DMS 273 treated with DMSO at 0.1 percent for 48 hours (cell line): Measurements from ENCODE around the gene OR8J3.
"Not testable (repeated sequence)": the region's sequence is repeated elsewhere in the genome, so short reads cannot be mapped to it uniquely, and the experiment has no call there.

Experiments
- DNase-seq: peaks from one replicate; lab custom pipeline; 2025; lab: John Stamatoyannopoulos, UW

The OR8J3 gene, protein sequence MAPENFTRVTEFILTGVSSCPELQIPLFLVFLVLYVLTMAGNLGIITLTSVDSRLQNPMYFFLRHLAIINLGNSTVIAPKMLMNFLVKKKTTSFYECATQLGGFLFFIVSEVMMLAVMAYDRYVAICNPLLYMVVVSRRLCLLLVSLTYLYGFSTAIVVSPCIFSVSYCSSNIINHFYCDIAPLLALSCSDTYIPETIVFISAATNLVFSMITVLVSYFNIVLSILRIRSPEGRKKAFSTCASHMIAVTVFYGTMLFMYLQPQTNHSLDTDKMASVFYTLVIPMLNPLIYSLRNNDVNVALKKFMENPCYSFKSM

DNA sequence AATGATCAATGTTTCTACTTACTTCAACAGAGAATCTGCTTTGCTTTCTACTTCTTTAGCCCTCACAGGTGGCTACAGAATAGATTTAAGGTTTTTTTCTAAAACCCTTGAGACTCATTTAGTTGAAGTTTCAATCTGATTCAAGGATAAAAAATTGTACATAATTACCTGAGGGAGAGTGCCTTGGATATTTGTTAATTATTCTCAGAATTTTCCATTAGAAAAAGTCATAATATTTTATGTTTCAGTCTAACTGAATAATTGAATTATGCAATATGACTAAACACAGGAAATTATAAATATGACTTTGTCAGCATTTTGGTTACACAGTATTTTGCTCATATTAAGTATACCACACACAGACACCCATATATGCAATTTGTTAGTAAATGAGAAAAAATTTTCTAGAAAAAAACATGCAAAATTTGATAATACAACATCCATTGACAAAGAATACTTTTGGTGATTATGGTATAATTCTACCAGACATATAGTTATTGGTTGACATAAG lies at the start of gene OR8J3:
TSS of gene OR8J3 (minus strand) at position 51 of the 511 bp plus-strand sequence. CDS start 2,483 bp downstream, outside the sequence.
- no peak for DNase-seq

DNA sequence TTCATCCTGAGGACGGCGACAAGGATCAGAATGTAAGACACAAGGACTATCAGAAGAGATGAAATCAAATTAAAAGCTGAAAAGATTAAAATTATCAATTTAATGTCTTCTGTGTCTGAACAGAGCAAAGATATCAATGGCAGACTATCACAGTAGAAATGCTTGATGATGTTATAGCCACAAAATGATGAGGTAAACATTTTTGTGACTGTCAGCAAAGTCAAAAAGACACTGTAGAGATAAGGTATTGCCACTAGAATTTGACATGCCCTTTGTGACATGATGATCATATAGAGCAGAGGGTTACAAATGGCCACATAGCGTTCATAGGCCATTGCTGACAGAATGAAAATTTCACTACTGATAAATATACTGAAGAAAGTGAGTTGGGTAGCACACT lies 48.6 kb upstream of the OR8J3 start:
- DNase-seq = no peak

DNA sequence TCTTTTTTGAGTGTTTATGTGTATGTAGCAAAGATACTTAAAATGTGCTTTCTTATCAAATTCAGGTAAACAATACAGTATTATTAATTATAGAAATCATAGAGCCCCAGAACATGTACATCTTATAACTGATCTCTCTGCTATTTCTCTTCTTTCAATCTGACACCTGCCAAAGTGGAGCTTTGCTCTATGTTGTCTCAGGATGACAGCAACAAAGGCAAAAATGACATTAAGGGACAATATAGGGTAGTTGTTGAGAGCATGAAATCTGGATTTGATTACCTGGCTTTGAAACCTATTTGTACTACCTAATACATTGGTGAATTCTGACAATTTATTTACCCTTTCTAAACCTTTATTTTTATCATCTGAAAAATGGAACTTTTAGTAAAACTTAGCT lies 43.5 kb upstream of the OR8J3 start:
- DNase-seq = no peak

DNA sequence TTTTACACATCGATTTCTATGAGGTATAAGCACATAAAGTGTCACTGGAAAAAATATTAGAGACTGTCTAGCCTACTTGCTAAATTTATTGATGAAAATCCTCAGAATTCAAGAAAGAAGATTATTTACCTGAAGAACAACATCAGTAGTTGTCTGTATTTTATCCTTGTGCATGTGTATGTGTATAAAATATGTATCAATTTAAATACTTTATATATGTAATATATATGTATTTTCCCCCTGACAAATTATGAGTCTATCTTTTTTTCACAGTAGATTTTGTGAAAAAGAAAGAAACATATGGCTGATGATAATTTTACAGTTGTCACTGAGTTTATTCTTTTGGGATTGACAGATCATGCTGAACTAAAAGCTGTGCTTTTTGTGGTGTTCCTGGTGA lies 36.3 kb upstream of the OR8J3 start, which contains the start of gene OR5J2:
TSS of gene OR5J2 (plus strand) at position 301 of the 400 bp plus-strand sequence. CDS start at position 301, 0 bp downstream.
- DNase-seq = no peak

DNA sequence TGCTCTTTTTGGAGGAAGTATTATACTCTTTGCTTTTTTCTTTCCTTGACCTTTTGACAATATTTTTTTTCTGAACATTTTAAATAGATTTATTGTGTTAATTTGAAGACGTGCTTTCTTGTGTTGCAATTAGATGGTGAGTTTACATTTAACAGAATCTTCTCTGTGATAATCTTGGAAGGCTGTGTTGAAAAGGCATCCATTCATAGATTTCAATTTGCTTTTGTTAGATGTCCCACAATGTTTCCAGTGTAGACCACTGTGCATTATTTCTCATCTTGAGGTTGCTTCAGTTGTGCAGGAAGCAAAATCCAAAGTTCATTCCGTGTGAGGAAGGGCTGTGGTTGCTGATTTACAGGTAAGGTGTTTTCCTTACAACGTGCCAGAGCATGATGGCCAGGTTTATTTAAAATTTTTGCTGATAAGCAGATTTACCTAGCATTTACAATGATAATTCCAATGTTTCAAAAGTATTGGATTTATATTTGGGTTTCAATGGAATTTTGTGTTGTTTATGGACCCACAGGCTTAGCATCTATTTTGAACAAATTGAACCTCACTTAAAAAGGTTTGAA lies 32.3 kb upstream of the OR8J3 start:
- no peak for DNase-seq

DNA sequence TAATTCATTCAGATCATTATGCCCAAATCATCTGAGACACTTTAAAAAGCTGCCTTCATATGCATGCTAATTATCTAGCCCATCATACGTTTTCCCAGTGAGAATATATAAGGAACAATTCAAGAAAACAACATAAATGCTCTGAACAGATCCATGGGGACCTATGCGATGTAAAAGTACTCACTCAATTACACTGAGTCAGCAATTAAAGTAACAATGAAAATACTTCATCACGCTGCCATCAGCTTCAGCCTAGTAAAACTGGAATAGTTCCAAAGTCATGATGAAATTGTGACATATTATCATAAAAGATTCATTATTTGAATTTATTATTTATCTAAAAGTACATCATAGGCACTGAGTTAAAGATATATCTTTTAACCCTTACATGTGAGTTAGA lies 23.8 kb upstream of the OR8J3 start:
- no peak for DNase-seq

DNA sequence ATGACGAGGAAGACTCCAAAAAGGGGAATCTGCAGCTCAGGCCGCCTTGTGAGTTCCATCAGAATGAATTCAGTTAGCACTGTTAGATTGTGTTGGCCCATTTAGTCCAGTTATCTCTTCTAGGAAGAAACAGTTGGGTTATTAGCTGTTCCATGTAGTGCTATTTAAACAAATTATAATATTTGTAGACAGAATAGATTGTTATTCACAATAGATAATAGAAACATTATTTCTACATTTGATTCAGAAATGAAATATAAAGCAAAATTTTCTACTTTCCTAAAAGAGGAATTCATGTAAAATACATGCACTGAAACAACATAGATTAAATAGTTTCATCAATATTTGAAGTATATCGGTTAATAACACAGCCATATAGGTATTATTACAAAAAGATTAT lies 20.2 kb upstream of the OR8J3 start, which contains the start of gene OR8K5:
TSS of gene OR8K5 (minus strand) at position 101 of the 400 bp plus-strand sequence. CDS start at position 101, 0 bp downstream.
- DNase-seq = no peak

DNA sequence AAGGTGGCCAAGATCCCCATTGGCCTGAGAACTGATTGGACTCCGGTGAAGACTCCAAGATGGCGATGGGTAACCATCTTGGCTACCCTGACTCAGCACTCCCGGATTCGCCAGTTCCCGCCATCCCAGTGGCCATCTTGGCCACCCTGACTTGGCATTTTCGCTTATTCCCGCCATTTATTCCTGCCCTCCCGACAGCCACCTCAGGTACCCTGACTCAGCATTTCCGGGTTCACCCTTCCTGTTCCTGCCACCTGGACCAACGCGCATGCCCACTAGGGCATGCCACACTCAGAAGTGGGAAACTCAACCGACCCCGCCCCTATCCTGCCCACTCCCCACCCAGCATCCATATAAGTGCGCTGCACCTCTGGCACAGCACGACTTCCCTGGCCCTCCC lies 12.3 kb upstream of the OR8J3 start:
- no peak for DNase-seq

DNA sequence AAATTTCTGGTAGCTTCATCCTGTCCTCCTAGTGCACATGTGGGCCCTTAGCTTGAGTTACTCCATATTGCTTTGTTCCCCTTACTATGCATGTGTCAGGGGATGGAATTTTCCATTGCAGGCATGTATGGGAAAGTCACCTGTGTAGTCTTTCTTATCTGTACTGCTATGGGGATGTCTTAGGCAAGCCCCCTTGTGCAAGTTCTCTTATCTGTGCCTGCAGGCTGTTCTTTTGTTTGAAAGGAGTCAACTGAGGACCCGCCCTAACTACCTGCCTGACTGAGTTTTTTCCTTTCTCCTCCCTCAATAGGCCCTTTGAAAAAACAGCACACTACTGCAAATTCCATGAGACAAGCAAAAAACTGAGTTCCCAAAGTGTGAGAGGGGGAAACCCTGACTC lies 11.4 kb upstream of the OR8J3 start:
- DNase-seq = no peak

DNA sequence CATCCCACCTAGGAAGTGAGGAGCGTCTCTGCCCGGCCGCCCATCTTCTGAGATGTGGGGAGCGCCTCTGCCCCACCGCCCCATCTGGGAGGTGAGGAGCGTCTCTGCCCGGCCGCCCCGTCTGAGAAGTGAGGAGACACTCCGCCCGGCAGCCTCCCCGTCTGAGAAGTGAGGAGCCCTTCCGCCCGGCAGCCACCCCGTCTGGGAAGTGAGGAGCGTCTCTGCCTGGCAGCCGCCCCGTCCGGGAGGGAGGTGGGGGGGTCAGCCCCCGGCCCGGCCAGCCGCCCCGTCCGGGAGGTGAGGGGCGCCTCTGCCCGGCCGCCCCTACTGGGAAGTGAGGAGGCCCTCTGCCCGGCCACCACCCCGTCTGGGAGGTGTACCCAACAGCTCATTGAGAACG lies 3.7 kb upstream of the OR8J3 start:
- not testable (repeated sequence) for DNase-seq

DNA sequence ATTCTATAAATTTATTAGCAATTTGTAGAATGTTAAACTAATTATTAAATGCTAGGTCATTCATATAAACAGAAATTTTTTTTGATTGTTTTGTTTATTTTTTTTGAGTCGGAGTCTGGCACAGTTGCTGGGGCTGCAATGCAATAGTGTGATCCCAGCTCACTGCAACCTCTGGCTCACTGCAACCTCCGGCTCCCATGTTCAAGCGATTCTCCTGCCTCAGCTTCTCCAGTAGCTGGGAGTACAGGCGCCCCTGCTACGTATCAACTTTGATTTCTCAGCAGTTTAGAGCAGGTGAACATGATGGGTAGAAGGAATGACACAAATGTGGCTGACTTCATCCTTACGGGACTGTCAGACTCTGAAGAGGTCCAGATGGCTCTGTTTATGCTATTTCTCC lies 17.9 kb downstream of the OR8J3 start, which contains the start of gene OR8H3:
TSS of gene OR8H3 (plus strand) at position 301 of the 400 bp plus-strand sequence. CDS start at position 301, 0 bp downstream.
- no peak for DNase-seq

DNA sequence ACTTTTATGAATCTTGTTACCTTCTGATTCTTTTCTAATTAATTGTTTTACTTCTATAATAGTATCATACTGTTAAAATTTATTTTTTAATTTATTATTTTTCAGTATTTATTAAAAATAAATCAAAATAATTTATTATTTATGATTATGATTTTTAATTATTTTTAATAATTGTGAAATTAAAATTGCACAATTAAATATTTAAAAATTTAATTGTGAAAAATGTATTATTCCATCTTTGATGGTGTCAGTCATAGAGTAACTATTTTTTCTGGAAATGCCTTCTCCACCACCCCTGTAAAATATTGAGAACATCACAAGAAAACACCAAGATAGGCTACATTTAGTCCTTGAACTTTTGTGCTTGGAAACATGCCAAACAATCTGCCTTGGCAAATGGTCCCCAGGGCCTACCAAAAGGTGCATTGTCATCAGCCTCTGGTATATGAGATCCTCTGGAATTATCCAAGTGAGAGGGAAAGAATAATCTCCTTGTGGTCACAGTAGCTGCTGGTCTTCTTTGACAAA lies 36.7 kb downstream of the OR8J3 start, which contains the start of gene OR8H2:
TSS of gene OR8H2 (plus strand) at position 478 of the 528 bp plus-strand sequence. CDS start 1,356 bp downstream, outside the sequence.
- DNase-seq = no peak

DNA sequence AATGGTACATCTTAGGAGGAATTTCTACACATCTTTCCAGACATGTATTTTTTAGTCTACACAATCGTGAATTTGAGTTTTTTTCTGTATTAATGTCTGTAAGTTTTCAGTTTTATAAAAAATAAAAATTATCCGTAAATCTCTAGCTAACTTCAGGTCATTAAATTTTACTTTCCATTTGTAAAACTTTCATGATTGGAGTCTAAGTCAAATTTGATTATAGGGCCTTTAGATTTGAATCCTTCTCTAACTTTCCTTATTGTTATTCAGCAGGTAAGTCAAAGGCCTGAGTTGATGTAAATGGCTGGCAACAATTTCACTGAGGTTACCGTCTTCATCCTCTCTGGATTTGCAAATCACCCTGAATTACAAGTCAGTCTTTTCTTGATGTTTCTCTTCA lies 47.0 kb downstream of the OR8J3 start, which contains the start of gene OR8I2:
TSS of gene OR8I2 (plus strand) at position 301 of the 400 bp plus-strand sequence. CDS start at position 301, 0 bp downstream.
- no peak for DNase-seq

DNA sequence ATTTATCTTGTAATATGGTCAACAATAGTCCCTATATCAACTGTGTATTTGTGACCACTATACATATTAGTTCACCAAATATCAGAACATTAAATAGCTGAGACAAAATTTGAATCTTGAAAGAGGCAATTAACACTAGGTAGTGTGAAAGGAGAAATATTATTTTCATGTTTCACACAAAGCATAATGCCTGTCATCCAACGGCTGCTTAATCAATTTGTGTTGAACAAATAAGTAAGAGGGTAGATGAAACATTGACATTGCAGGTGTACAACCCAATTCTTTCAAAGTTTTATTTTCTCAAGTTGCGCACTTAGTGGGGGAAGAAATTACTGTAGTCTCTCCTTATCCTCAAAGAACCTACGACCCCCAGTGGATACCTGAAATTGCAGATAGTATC lies 50.3 kb downstream of the OR8J3 start:
- no peak for DNase-seq
